GM18499 (cell line): ENCODE measurements around the gene SHISA9.
"Not testable (repeated sequence)": the region's sequence is repeated elsewhere in the genome, so short reads cannot be mapped to it uniquely, and the experiment has no call there.

Experiments used
- ATAC-seq: cut with Tn5 transposase; IDR thresholded peaks from one replicate; pipeline ENCODE4 v1.9.1; 2021; ENCODE audit warnings: moderate number of reproducible peaks; ENCODE audit not compliant: insufficient read depth, unreplicated experiment

The SHISA9 gene

GRCh38 chr16:12899529-12900143 is 1.8 kb upstream of the SHISA9 start:
- no peak for ATAC-seq

DNA sequence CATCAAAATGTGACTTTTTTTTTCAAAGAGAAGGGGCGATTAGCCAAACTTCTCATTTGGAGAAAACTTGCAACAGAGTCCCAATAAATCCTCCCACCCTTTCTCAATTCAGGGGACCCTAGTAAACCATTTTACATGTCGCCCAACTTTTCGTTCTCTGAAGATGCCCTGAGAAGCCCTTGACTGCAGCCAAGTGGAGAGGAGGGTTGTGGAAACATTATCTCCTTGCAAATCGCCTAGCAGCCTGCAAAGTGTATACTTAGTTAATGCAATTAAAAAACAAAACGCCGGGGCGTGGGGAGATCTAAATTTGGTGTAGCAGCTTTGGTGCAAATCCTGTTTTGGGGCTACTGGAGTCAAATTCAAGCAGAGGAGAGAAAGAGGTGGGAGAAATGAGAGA is 1.2 kb upstream of the SHISA9 start:
- ATAC-seq, result no peak

DNA sequence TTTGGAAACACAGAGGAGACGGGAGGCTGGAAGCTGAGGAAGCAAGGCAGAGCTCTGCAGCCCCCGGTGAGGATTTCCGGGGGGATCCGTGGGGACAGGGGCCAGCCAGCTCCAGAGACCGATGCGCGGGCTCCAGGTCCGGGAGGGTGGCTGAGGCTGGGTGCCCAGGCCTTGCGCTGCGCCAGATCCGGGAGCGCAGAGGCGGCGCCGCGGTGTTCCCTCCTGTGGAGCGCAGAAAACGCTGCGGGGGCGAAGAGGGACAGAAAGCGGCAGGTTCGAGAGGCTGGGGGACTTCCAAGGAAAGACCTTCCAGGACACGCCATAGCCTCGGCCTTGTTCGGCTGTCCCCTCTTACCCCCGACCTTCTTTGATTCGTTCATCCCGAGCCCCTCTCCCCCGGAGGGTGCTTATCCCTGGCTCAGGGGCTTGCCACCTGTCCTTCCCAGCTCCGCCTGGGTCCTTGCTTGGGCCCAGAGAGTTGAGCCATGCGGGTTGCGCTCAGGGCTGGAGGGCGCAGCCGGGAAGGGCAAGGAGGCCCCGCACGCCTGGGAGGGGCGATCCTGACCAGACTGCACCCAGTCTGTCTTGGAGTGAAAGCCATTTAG is 697 bp upstream of the SHISA9 start:
- ATAC-seq, result no peak

GRCh38 chr16:12901204-12901596 is 198 bp upstream of the SHISA9 start:
- no peak for ATAC-seq

- no peak for ATAC-seq
Observed at GRCh38 chr16:12902511-12903372, 1.3 kb downstream of the SHISA9 start.

DNA sequence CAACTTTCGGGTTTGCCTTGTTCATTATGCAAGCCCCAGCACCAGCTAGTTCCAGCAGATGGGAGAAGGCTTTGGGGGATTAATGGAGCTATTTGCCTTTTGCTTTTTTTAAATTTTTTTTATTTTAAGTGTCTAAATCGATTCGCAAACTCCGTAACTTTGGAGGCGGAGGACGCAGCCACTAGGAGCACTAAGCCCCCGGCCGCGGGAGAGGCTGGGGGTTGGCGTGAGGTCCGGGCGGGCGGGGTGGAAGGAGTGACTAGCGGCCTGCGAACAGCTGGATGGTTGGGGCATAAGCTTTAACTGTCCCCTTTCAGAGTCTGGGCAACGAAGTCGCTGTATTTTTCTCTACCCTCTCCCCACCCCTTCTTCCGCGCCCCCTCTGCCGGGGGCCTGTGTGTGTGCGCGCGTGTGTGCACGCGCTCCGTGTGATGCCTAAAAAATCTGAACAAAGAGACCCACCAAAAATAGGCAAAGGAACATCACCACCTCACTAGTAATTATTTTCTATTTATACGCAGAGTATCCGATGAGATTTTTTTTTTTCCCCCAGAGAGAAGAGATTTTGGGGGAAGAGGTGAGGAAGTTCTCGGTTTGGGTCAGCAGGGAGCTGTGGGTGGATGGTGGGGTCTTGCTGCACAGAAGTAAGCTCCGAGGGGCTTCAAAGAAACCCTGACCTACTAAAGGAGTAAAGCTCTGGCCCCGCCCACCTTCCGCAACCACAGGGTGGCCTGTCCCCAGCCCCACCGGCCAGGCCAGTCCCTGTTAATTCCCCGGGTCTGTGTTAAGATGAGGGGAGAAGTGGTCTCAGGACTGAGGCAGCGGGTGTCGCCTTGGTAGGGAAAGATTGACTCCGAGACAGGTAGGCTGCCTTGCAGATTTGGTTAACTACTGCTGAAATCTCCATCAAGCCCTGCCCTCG is 2.3 kb downstream of the SHISA9 start:
- no peak for ATAC-seq

DNA sequence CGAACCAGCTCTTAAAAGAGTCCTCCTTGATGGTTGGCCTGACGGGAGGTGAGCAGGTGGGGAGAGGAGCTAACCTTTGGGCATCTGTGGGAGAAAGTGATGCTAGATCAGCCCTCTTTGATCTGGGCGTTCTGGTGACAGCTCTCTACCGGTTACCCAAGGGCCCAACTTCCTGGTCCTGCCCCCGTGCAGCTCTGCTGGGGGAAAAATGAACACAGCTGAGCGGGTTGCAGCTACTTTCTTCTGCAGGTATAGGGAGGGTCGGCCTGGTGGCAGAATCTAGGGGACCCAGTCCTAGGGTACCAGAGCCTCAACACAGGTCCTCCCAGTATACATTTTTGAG is 2.9 kb downstream of the SHISA9 start:
- ATAC-seq, result no peak

DNA sequence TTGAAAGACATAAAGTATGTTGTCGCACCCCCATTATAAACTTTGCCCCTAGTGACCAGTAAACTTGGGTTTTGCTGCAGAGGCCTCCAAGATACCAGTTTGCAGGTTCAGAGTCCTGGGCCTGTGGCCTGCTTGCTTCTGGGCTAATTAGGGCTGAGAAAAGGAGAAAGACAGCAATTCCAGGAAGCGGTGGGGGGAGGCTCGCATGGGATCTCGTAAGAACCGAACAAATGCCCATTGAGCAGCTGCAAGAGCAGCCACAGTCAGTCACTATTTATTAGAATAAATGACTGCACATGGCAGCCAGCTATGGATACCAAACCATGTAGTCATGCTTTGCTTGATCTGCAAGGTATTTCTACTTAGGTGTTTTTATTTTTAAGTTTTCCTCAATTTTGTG is 4.9 kb downstream of the SHISA9 start:
- ATAC-seq, result no peak

DNA sequence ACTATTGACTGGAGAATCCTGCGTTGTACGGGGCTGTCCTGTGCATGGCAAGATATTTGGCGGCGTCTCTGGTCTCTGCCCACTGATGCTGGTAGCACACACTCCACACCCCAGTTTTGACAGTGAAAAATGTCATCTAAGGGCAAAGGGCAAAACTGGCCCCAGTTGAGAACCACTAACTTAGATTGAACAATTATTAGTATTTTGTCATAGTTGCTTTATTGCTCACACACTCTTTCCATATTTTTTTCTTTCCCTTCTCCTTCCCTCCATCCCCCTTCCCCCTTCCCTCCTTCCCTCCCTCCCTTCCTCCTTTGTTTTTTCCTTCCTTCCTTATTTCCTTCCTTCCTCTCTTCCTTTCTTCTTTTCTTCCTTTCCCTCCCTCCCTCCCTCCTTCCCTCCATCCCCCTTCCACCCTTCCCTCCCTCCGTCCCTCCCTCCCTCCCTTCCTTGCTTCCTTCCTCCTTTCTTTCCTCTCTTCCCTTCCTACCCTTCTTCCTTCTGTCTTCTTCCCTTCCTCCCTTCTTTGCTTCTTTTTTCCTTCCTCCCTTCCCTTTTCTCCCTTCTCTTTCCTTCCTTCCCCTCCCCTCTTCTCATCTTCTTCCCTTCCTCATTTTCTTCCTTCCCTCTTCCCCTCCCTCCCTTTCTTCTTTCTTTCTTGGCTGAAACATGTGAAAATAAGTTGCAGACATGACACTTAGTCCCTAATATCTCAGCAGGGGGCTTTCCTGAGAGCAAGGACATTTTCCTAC is 5.5 kb downstream of the SHISA9 start:
- no peak for ATAC-seq

DNA sequence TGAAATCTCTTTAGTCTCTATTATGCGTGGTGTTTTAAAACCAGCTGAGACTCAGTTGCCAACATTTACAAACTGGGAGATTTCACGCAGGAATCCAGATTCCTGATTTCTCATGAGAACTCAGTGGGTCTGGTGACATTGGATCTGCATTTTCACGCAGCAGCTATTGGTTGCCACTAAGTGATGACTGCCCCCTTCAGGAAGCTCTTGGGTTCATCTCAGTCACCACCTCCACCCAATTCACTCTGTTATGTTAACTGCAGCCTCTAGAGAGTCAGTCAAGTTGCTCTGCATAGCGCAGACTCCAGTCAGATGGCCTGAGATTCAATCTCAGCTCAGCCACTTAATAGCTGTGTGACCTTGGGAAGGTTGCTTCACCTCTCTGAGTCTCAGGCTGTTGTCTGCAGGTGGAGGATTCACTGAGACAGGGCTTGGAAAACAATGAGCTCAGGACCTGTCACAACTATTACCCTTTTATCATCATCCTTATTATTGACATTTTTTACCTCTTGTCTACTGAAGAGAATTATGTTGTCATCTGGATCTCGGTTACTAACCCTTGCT is 6.4 kb downstream of the SHISA9 start:
- no peak for ATAC-seq

DNA sequence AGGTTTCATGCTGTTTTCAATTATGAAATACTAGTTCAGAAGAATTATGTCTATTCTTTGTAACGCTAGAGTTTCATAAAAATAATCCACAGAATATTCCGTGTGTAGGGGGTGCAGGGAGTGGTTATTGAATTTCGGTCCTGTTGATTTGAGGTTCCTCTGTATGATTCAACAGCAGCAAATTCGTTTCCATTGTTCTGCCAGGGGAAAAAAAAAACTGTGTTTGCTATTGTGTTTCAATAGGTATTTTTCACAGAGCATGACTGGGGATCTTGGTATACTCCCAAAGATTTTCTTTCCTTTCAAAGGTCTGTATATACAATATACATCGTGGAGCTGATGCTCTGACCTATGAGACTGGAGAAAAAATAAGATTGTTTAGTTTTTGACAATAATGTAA is 15.8 kb downstream of the SHISA9 start:
- ATAC-seq, result no peak

DNA sequence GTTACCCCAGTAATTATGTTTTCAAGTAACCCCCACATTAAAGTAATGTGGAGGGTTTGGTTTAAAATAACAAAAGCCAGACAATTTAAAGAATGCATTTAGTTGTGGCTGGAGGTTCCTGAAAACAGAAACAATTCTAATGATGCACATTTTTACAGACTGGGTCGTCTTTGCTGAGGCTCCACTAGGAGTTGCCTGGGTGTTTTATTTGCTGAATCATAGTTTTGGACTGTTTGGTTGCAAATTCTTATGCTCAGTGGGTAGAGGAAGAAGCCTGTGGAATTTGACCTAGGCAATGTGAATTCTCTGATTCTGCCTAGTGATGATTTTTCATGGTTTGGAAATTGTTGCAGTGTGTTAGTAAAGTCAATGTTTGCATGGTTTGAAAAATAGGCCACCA is 16.3 kb downstream of the SHISA9 start:
- ATAC-seq, result no peak

DNA sequence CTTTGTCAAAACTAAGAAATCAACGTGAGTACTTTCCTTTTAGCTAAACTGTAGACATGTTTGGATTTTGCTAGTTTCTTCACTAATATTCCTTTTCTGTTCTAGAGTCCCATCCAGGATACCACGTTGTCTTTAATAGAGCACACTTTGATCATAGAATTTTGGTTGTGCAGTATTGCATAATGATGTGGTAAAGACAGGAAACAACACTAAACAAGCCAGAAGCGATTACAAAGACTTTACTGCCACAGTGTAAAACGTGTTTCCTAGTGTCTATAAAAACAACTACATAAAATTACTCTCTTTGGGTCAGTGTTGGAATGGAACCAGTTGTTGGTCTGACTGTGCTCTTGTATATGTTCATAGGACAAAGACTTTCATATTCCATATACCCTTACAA is 19.3 kb downstream of the SHISA9 start:
- ATAC-seq, result no peak

DNA sequence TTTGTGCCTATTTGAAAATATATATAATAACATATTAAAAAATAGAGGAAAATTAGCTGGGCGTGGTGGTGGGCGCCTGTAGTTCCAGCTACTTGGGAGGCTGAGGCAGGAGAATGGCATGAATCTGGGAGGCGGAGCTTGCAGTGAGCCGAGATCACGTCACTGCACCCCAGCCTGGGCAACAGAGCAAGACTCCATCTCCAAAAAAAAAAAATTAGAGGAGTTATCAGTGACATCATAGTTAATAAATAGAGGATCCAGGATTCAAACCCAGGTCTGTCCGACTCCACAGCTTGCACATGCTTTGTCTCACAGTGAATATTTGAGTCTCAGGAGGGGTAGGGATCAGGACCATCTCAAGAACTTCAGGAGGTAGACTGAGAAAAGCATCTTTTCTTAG is 22.2 kb downstream of the SHISA9 start:
- not testable (repeated sequence) for ATAC-seq

- ATAC-seq, result no peak
Observed at GRCh38 chr16:12925026-12925800, 23.8 kb downstream of the SHISA9 start.

GRCh38 chr16:12927591-12927990 is 26.2 kb downstream of the SHISA9 start:
- ATAC-seq, result no peak

GRCh38 chr16:12930881-12931280 is 29.5 kb downstream of the SHISA9 start:
- ATAC-seq, result no peak

GRCh38 chr16:12936391-12936790 is 35.0 kb downstream of the SHISA9 start:
- no peak for ATAC-seq

DNA sequence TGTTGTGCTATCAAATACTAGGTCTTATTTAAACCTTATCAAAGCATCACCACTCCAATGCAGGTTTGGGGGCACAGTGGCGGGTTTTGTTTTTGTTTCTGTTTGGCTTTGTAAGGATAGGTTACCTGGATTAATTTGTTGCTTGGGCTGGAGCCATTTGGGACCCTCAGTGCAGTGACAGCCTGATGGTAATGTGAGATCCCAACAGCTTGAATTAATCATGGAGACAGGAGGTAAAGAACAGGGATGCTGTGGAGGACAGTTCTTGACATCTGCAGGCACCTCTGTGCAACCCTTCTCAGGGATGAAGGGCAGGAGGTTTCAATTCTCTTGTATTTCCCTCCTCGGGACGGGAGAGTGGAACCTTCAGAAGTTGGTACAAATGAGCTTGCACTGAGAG is 40.5 kb downstream of the SHISA9 start:
- no peak for ATAC-seq
